Muscle of arm (tissue), 12 donors: ENCODE data around the gene PDIA6. TPM values are rescaled to one million over a fixed set of nuclear protein-coding genes. Genes with fewer than 3 reads are reported as not detected.

Experiments
- DNase-seq: peaks from one replicate; pipeline ENCODE4 v3.0.0-alpha.2; 2013
- polyA plus RNA-seq, 12 donors: library from polyadenylated mRNA; unstranded; fragments of 120-200 nt; gene quantifications; one replicate each; pipeline ENCODE4 v1.2.1, GENCODE V29; 2013; ENCODE audit not compliant: insufficient read length in 12 of 12

PDIA6 gene
- polyA plus RNA-seq, 12 donors, result 123 to 185 (median 146) TPM; not detected in 1

- no peak for DNase-seq
Measured at GRCh38 chr2:10765461-10765860, 47.1 kb downstream of the PDIA6 start.

- no peak for DNase-seq
Measured at GRCh38 chr2:10764896-10765295, 47.7 kb downstream of the PDIA6 start.

GRCh38 chr2:10764096-10764785 lies 48.3 kb downstream of the PDIA6 start:
- DNase-seq, result no peak

- no peak for DNase-seq
Measured at GRCh38 chr2:10763461-10763800, 49.2 kb downstream of the PDIA6 start.

- DNase-seq, result no peak
Measured at GRCh38 chr2:10762651-10763460, 49.7 kb downstream of the PDIA6 start.

GRCh38 chr2:10761591-10761990 lies 51.0 kb downstream of the PDIA6 start:
- DNase-seq, result no peak

GRCh38 chr2:10760794-10761504 lies 51.6 kb downstream of the PDIA6 start:
- no peak for DNase-seq

GRCh38 chr2:10759151-10759714 lies 53.4 kb downstream of the PDIA6 start:
- DNase-seq, result no peak

- no peak for DNase-seq
Measured at GRCh38 chr2:10757814-10758286, 54.7 kb downstream of the PDIA6 start.

- DNase-seq, result no peak
Measured at GRCh38 chr2:10755621-10756020, 57.0 kb downstream of the PDIA6 start.

- DNase-seq, result no peak
Measured at GRCh38 chr2:10753876-10754275, 58.7 kb downstream of the PDIA6 start.

- no peak for DNase-seq
Measured at GRCh38 chr2:10753156-10753555, 59.4 kb downstream of the PDIA6 start.

- DNase-seq, result no peak
Measured at GRCh38 chr2:10752236-10752635, 60.3 kb downstream of the PDIA6 start.

- no peak for DNase-seq
Measured at GRCh38 chr2:10750610-10751009, 62.0 kb downstream of the PDIA6 start.

- no peak for DNase-seq
Measured at GRCh38 chr2:10742666-10743065, 69.9 kb downstream of the PDIA6 start.

- DNase-seq, result no peak
Measured at GRCh38 chr2:10741139-10741538, 71.4 kb downstream of the PDIA6 start.

GRCh38 chr2:10740226-10740625 lies 72.4 kb downstream of the PDIA6 start:
- DNase-seq, result no peak

- no peak for DNase-seq
Measured at GRCh38 chr2:10738192-10738591, 74.4 kb downstream of the PDIA6 start.

- no peak for DNase-seq
Measured at GRCh38 chr2:10733980-10734379, 78.6 kb downstream of the PDIA6 start.

GRCh38 chr2:10733566-10733925 lies 79.0 kb downstream of the PDIA6 start:
- DNase-seq, result no peak
